HG02852 (cell line): ENCODE results near the gene SLC27A1.
A peak's percentile ranks its signal among the peaks of the same experiment; 100 is the strongest.
"Not testable (repeated sequence)": the region's sequence is repeated elsewhere in the genome, so short reads cannot be mapped to it uniquely, and the experiment has no call there.

Experiments used
- ATAC-seq: cut with Tn5 transposase; IDR thresholded peaks from one replicate; pipeline ENCODE4 v1.9.1; 2021; ENCODE audit warnings: mild to moderate bottlenecking, moderate library complexity; ENCODE audit not compliant: unreplicated experiment

SLC27A1 gene

GRCh38 chr19:17538684-17539237 lies 68.4 kb downstream of the SLC27A1 start:
- peak; percentile 5 for ATAC-seq

- ATAC-seq, result peak; percentile 47
These were observed 69.2 kb downstream of the SLC27A1 start for GRCh38 chr19:17539238-17540117.

- ATAC-seq, result no peak
These were observed 69.8 kb downstream of the SLC27A1 start for GRCh38 chr19:17540174-17540573.

- no peak for ATAC-seq
These were observed 70.9 kb downstream of the SLC27A1 start for GRCh38 chr19:17541184-17541759.

- no peak for ATAC-seq
These were observed 71.7 kb downstream of the SLC27A1 start for GRCh38 chr19:17542042-17542441.

- ATAC-seq, result no peak
These were observed 72.7 kb downstream of the SLC27A1 start for GRCh38 chr19:17542793-17543582.

- ATAC-seq, result no peak
These were observed 73.7 kb downstream of the SLC27A1 start for GRCh38 chr19:17543986-17544385.

- no peak for ATAC-seq
These were observed 74.1 kb downstream of the SLC27A1 start for GRCh38 chr19:17544418-17544817.

GRCh38 chr19:17548145-17548544 lies 77.8 kb downstream of the SLC27A1 start:
- no peak for ATAC-seq

- no peak for ATAC-seq
These were observed 78.9 kb downstream of the SLC27A1 start for GRCh38 chr19:17549085-17549740.

GRCh38 chr19:17550076-17550667 lies 79.8 kb downstream of the SLC27A1 start:
- no peak for ATAC-seq

GRCh38 chr19:17552735-17553134 lies 82.4 kb downstream of the SLC27A1 start:
- not testable (repeated sequence) for ATAC-seq

GRCh38 chr19:17553256-17553655 lies 82.9 kb downstream of the SLC27A1 start:
- ATAC-seq, result no peak

- no peak for ATAC-seq
These were observed 84.7 kb downstream of the SLC27A1 start for GRCh38 chr19:17554968-17555479.

- peak; percentile 91 for ATAC-seq
These were observed 85.2 kb downstream of the SLC27A1 start, which contains the start of gene COLGALT1 for GRCh38 chr19:17555480-17555928. Gene COLGALT1 (plus strand): TSS chr19:17555649. CDS start chr19:17555714, 65 bp downstream.
